RKO (cell line): ENCODE measurements around the gene TGFBR1.

Experiments used
- DNase-seq: peaks from one replicate; pipeline ENCODE4 v3.0.0-alpha.2; 2016; ENCODE audit warnings: low spot score

The TGFBR1 gene

DNA sequence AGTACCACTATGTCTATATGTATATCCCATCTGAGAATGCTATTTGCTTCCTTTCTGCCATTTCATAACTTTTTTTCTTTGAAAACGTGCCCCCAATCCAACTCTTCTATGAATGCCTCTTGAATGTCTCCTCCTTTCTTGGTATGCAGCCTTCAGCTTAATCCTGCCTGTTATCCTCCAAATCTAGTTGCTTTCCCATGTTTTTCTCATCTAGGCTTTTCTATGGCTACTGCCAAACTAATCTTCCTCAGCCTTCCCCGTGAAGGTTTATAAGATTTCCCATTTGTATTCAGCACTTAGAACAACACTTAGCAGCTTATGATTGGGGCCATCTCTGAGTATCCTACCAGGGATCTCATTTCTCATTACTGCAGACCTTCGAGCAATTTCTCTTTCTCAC is 2.5 kb downstream of the TGFBR1 start:
- no peak for DNase-seq

DNA sequence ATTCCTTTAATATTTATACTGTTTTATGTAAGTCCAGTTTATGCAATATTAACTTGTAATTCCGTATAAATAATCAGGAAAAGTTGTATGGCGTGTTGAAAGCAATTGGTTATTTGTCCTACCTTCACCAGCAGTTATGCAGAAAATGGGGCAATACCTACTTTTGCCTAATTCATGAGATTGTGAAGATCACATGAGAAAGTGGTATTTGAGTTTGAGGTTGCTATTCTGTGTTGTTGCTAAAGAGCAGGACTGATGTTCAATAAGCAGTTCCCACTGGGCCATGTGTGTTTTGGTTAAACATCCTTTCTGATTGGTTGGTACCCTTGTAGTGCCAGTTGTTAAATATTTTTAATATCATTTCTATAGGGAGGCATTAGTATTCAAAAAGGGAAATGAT is 3.2 kb downstream of the TGFBR1 start:
- no peak for DNase-seq

DNA sequence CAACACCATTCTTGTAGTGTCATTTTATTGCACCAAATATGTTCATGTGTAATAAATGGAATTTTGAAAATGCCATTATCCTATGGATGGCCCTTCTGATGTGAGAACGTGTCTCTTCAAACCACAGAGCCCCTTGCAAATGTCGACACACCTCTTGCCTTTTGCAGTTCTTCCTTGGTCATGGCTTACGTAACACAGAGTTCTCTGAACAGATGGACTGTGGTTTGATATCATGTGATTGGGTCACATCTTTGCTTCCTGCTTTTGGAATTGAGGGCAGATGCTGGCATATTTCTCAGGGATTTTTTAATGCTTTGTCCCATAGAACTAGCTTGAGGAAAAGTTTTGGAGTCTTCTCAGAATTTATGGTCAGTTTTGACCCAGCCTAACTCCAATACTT is 4.6 kb downstream of the TGFBR1 start:
- DNase-seq = no peak

- no peak for DNase-seq
Observed at GRCh38 chr9:99112750-99113413, 8.0 kb downstream of the TGFBR1 start.

DNA sequence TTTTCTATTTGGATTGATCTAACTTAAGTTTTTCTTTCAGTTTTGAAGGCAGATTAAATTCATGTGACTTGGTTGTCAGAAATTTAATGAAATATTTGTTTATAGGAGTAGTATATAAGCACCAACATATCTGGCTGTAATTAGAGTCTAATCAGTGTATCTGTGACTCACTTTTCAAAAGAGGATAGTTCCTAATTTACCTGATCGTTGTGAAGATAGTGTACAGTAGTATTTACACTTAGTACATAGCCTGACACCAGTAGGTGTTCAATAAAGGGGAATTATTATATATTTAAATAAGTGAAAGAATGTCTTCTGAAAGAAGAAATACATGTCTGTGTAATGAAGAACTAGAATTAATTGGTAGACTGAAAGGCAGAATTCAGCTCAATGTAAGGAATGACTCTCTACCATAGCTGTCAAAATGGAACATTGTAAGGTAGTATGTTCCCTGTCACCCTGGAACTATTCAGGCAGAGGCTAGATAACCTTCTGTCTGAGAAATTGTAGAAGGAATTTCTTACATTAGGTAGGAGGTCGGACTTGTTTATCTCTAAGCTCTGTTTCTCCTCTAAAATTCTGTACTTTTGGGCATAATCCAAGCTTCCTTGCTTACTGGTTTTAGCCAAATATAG is 8.6 kb downstream of the TGFBR1 start:
- no peak for DNase-seq

- DNase-seq = no peak
Observed at GRCh38 chr9:99114049-99114440, 9.1 kb downstream of the TGFBR1 start.

GRCh38 chr9:99114846-99115500 is 10.1 kb downstream of the TGFBR1 start:
- no peak for DNase-seq

DNA sequence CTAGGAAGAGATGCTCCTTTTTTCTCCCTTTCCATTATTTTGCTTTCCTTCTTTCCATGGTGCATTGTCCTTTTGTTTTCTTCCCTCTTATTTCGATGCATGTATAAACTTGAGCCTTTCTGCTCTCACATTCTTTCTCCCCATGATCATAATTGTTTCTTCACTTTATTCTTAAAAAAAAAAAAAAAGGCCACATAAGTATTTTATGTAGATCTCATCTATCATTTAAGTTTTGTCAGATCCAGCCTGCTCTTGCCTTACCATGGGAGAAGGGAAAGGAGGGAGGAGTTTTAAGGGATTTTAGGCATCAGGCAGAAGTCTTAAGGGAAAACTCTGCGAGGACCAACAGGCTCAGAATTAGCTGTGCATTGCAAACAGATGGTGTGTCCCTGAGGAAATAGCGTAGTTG is 11.1 kb downstream of the TGFBR1 start:
- DNase-seq = no peak

- no peak for DNase-seq
Observed at GRCh38 chr9:99118782-99119466, 14.0 kb downstream of the TGFBR1 start.

DNA sequence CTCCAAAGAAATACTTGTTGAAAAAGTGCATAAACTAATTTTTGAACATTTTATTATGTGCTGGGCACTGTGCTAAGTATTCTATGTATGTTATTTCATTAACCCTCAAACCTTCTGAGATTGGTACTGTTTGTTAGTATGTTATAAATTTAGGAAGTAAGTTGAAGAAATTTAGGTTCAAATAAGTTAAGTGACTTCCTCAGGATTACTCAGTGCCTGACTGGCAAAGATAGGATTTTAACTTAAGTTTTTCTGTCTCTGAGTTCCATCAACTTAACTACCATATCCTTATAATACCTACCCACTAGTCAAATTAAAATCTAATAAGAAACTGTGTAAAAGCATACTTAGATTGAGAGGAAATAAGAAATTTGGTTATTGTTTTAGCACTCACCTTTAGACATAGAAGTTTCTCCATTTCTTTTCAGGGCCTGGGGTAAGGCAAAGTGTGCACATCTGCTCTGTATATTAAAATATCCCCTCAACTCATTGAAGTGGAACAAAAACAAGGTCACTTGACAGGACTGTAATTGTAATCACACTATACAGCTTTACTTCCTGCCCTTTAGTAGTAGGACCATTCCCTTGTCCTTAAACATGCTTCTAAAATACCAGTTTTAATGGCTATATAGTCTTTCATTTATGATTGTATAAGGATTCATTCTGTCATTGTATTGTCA is 15.2 kb downstream of the TGFBR1 start:
- no peak for DNase-seq

GRCh38 chr9:99121604-99122003 is 16.7 kb downstream of the TGFBR1 start:
- DNase-seq = no peak

DNA sequence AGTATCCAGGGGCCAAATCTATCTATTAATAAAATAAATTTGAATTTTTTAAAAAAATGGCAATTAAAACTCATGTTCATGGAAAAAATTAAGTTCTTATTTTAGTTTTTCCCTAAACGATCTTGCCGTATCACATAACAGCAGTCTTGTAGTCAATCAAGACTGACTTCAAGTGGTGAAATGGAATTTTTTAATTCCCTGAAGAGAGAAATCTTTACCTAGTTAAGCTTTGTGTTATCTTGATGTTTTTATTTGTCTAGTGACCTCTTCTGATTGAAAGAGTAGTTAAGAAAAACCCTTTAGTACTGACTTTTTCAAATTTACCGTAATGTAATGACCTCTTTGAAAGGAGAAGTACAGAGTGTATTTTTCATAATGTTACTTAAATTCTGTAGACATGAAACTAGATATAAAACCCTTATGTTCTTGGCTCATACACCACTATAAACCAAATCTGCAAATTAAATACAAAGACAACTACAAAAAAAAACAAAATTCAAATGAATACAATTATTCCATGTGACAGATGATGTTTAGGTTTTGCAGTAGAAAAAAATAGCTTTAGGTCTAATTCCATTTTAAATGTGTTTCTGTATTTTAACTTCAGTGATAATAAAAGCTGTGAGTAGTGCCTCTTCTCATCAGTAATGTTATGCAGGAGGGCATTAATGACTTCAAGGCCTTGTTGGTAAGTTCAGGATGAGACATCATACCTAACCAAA is 19.8 kb downstream of the TGFBR1 start:
- DNase-seq = no peak

DNA sequence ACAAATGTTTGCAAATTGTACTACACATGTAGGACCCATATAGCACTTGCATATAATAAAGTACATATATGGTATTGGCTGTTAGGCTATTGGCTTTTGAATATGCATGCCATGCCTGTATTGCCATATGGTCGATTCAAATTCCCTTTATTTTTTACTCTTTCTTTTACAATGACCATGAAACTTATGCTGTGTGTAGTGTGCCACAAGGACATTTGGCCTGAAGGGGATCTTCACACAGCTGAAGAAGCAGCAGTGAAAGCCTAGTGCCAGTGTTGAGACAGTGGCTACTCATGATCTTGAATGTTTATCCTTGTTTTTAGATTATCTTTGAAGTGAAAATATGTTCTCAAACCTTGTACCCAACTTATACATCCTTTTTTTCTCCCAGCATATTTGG is 20.5 kb downstream of the TGFBR1 start:
- DNase-seq = no peak

GRCh38 chr9:99126312-99126711 is 21.4 kb downstream of the TGFBR1 start:
- DNase-seq = peak; percentile 19

GRCh38 chr9:99127356-99128132 is 22.6 kb downstream of the TGFBR1 start:
- DNase-seq = peak; percentile 33

- DNase-seq = no peak
Observed at GRCh38 chr9:99128133-99128406, 23.2 kb downstream of the TGFBR1 start.

- no peak for DNase-seq
Observed at GRCh38 chr9:99129091-99129490, 24.2 kb downstream of the TGFBR1 start.

DNA sequence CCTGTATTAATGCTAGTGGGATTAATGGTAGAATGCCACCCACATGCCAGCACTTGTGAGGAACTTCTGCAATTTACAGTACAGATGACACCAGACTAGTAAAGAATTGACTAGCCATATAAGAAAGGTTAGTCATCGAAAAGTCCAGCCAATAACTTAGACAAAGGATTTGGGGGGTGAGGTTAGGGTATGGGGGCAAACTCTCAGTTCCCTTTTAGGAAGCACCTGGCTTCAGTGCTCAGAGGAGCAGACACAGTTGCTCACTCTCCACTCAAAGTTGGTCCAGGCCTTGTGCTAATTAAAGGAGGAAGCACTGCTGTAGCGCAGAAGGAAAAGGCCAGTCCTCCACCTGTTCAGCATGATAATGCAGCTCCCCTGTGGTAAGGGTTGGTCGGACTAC is 25.2 kb downstream of the TGFBR1 start:
- no peak for DNase-seq

GRCh38 chr9:99133145-99133544 is 28.2 kb downstream of the TGFBR1 start:
- no peak for DNase-seq

DNA sequence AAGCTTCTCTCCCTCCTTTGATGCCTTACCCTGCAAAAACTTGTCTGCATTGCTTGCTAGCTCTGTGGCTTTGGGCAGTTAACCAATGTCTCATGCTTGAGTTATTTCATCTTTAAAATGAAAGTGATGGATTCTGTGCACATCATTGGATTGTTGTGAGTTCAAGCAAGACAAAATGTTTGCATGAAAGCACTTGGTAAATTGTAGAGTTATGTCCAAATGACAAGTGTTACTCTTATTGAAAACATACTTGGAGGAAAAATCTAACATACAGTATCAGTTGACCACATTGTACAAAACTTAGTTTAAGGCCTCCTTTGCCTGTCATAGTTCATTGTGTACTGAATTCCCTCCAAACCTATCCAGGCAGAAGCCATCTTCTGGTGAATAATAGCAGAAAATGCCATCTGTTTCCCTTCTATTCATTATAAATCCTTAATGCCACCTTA is 30.0 kb downstream of the TGFBR1 start:
- peak; percentile 14 for DNase-seq

DNA sequence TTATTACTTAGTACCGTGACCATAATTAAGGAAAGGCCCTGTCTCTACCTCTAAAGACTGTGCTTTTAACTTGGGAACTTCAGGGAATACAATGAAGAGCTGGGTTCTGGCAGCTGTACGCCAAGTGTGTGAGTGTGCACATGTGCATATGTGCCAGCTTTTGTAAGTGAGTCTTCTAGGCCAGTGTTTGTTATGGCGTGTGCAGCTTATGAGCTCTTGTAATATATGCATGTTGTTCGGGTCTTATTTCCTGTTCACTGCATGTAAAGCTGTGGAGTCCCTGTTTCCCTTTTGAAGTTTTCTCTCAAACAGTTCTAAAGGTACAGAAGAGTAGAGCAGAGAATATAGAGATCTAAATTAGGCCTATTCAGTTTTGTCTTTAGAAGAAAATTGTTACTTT is 30.5 kb downstream of the TGFBR1 start:
- no peak for DNase-seq
